Mesenchymal stem cell (in vitro differentiated cells and primary cell): ENCODE measurements around the gene SHF.

Experiments
- DNase-seq: peaks from one replicate; pipeline ENCODE4 v3.0.0-alpha.2; 2013
- H2AFZ ChIP-seq: one replicate; pipeline ENCODE4 v1.6.1; 2013; ENCODE audit warnings: low read depth, mild to moderate bottlenecking, control low read depth, inconsistent platforms, low read length, moderate library complexity
- H2AK5ac ChIP-seq: 2 replicates; pipeline ENCODE4 v1.6.1; 2013; ENCODE audit warnings: low read length, moderate library complexity, mild to moderate bottlenecking, inconsistent platforms; ENCODE audit not compliant: severe bottlenecking
- H2BK120ac ChIP-seq: one replicate; pipeline ENCODE4 v1.6.1; 2013; ENCODE audit warnings: low read depth, mild to moderate bottlenecking, inconsistent platforms, low read length, moderate library complexity
- H2BK12ac ChIP-seq, 2 experiments: one replicate each; pipeline ENCODE4 v1.6.1; 2013; ENCODE audit warnings: inconsistent platforms in 2 of 2, low read length in 2 of 2, mild to moderate bottlenecking in 2 of 2, moderate library complexity in 2 of 2, control low read depth in 1 of 2
- H2BK15ac ChIP-seq: one replicate; pipeline ENCODE4 v1.6.1; 2013; ENCODE audit warnings: mild to moderate bottlenecking, low read depth, inconsistent platforms; ENCODE audit not compliant: poor library complexity, severe bottlenecking
- H2BK5ac ChIP-seq: 2 replicates; pipeline ENCODE4 v1.6.1; 2013; ENCODE audit warnings: low read depth, mild to moderate bottlenecking, low read length, control low read depth, inconsistent platforms; ENCODE audit not compliant: poor library complexity, severe bottlenecking
- H3K14ac ChIP-seq, 2 experiments: one replicate each; pipeline ENCODE4 v1.6.1; 2013; ENCODE audit warnings: inconsistent platforms in 2 of 2, low read length in 2 of 2, control low read depth in 1 of 2, mild to moderate bottlenecking in 1 of 2, moderate library complexity in 1 of 2
- H3K18ac ChIP-seq, 2 experiments: one replicate each; pipeline ENCODE4 v1.6.1; 2013; ENCODE audit warnings: inconsistent platforms in 2 of 2, low read length in 2 of 2, control low read depth in 1 of 2, low read depth in 1 of 2, mild to moderate bottlenecking in 1 of 2
- H3K23ac ChIP-seq, 2 experiments: one replicate each; pipeline ENCODE4 v1.6.1; 2013; ENCODE audit warnings: inconsistent platforms in 2 of 2, low read length in 2 of 2, mild to moderate bottlenecking in 2 of 2, moderate library complexity in 2 of 2, control low read depth in 1 of 2
- H3K27ac ChIP-seq: 2 replicates; pipeline ENCODE4 v1.5.1; 2013; ENCODE audit warnings: mild to moderate bottlenecking, moderate library complexity, low read length, control low read depth, inconsistent platforms; ENCODE audit not compliant: poor library complexity, severe bottlenecking
- H3K27me3 ChIP-seq, 2 experiments: 2 replicates each; pipeline versions ENCODE4 v1.6.1 to v1.7.0; 2013; ENCODE audit warnings: low read length in 2 of 2, mild to moderate bottlenecking in 2 of 2, moderate library complexity in 2 of 2, control low read depth in 1 of 2, inconsistent platforms in 1 of 2; ENCODE audit not compliant: control insufficient read depth in 1 of 2, insufficient read depth in 1 of 2
- H3K36me3 ChIP-seq, 2 experiments: 2 replicates each; pipeline versions ENCODE4 v1.6.1 to v1.7.0; 2013; ENCODE audit warnings: low read length in 2 of 2, control low read depth in 1 of 2, inconsistent platforms in 1 of 2, low read depth in 1 of 2, mild to moderate bottlenecking in 1 of 2; ENCODE audit not compliant: insufficient read depth in 2 of 2, control insufficient read depth in 1 of 2
- H3K4ac ChIP-seq, 2 experiments: one replicate each; pipeline ENCODE4 v1.6.1; 2013; ENCODE audit warnings: inconsistent platforms in 2 of 2, low read length in 2 of 2, mild to moderate bottlenecking in 2 of 2, moderate library complexity in 2 of 2, control low read depth in 1 of 2, low read depth in 1 of 2
- H3K4me1 ChIP-seq: 2 replicates; pipeline ENCODE4 v1.6.1; 2013; ENCODE audit warnings: low read depth, low read length, control low read depth; ENCODE audit not compliant: control insufficient read depth, insufficient read depth
- H3K4me2 ChIP-seq: 2 replicates; pipeline ENCODE4 v1.6.1; 2013; ENCODE audit warnings: low read length, mild to moderate bottlenecking, inconsistent platforms; ENCODE audit not compliant: poor library complexity, severe bottlenecking
- H3K4me3 ChIP-seq, 2 experiments: 2 replicates each; pipeline versions ENCODE4 v1.5.1 to v1.7.0; 2013; ENCODE audit warnings: low read length in 2 of 2, mild to moderate bottlenecking in 2 of 2, control low read depth in 1 of 2, low read depth in 1 of 2; ENCODE audit not compliant: insufficient read depth in 1 of 2
- H3K79me1 ChIP-seq: replicated peaks from 2 replicates; pipeline ENCODE4 v1.6.1; 2013; ENCODE audit warnings: mild to moderate bottlenecking, control low read depth, low read length, inconsistent platforms; ENCODE audit not compliant: poor library complexity, severe bottlenecking
- H3K9ac ChIP-seq: 2 replicates; pipeline ENCODE4 v1.7.0; 2013; ENCODE audit warnings: mild to moderate bottlenecking, low read length, moderate library complexity
- H3K9me3 ChIP-seq: 2 replicates; pipeline ENCODE4 v1.7.0; 2013; ENCODE audit warnings: mild to moderate bottlenecking, low read length; ENCODE audit not compliant: control insufficient read depth
- H4K8ac ChIP-seq: one replicate; pipeline ENCODE4 v1.6.1; 2013; ENCODE audit warnings: inconsistent platforms, mild to moderate bottlenecking, low read length, moderate library complexity
- H4K91ac ChIP-seq: one replicate; pipeline ENCODE4 v1.6.1; 2013; ENCODE audit warnings: mild to moderate bottlenecking, low read length, inconsistent platforms
- WGBS: methylation state at CpG from one replicate; pipeline ENCODE4 v1.1.7; 2013; ENCODE audit warnings: mixed read lengths; 5-methylcytosine and 5-hydroxymethylcytosine counted together

SHF gene

DNA sequence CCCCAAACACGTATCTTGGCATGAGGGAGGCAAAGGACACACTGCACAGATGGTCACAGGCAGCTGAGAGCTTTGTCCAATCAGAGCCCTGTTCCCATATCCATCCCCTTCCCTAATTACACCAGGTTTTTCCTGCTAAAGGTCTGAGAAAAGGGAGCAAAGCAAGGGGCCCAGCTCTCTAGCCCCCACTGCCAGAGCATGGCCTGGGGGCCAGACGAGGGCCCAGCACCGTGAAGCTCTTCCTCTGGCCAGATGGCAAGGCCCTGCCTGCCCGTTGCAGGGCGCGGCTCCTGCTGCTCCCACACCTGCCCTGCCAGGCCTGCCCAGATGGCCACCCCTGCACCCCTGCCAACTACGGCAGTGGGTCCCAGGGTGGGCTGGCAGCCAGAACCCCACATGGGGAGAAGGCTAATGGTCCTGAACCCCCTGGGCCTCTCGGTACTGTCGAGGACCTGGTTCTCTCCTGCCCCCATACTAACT lies 3.2 kb downstream of the SHF start:
- Histone ChIP-seq H3K27ac (no peak overlapping the region), H2AFZ (no peak overlapping the region), H3K18ac (no peak overlapping the region), H3K23ac (no peak overlapping the region), H3K9me3 (no peaks in the 10 kb centered on the region), H3K4me3 (no peak overlapping the region), H3K79me1 (peaks cover 21% of the 10 kb centered on the region), H4K8ac (no peak overlapping the region), H2BK120ac (no peak overlapping the region), H2BK15ac (no peak overlapping the region), H3K4me2 (no peak overlapping the region), H3K14ac (no peak overlapping the region), H4K91ac (no peak overlapping the region), H2BK12ac (no peak overlapping the region), H2AK5ac (peak overlapping the region; percentile 14), H3K9ac (no peak overlapping the region), H3K36me3 (peaks cover 0 to 3% of the 10 kb centered on the region in 2 experiments), H3K4me1 (peaks cover 43% of the 10 kb centered on the region), H2BK5ac (no peak overlapping the region), H3K4ac (no peak overlapping the region), H3K27me3 (peaks cover 1 to 10% of the 10 kb centered on the region in 2 experiments)
- DNase-seq, result no peak
- 93% methylated on average over 9 of the region's 9 CpGs for WGBS

- peaks cover 45% of the 10 kb centered on the region for H3K4me1 ChIP-seq
- H2AFZ ChIP-seq, result no peak overlapping the region
- no peak overlapping the region for H3K23ac ChIP-seq
- H2BK15ac ChIP-seq, result no peak overlapping the region
- H2AK5ac ChIP-seq, result peak overlapping the region; percentile 62
- no peak overlapping the region for H3K18ac ChIP-seq
- H2BK12ac ChIP-seq, result no peak overlapping the region
- 93% methylated on average over 2 of the region's 2 CpGs for WGBS
- H3K14ac ChIP-seq, result no peak overlapping the region
- no peaks in the 10 kb centered on the region for H3K9me3 ChIP-seq
- no peak overlapping the region for H3K4ac ChIP-seq
- H3K4me3 ChIP-seq, result no peak overlapping the region
- H3K27me3 ChIP-seq, result peaks cover 0 to 4% of the 10 kb centered on the region in 2 experiments
- DNase-seq, result no peak
- no peak overlapping the region for H2BK5ac ChIP-seq
- no peak overlapping the region for H4K91ac ChIP-seq
- peaks cover 23% of the 10 kb centered on the region for H3K79me1 ChIP-seq
- peaks cover 0 to 3% of the 10 kb centered on the region in 2 experiments for H3K36me3 ChIP-seq
- no peak overlapping the region for H4K8ac ChIP-seq
- H3K4me2 ChIP-seq, result no peak overlapping the region
- no peak overlapping the region for H3K9ac ChIP-seq
- no peak overlapping the region for H2BK120ac ChIP-seq
- H3K27ac ChIP-seq, result no peak overlapping the region
Observed at GRCh38 chr15:45183511-45183910, 4.3 kb downstream of the SHF start.

DNA sequence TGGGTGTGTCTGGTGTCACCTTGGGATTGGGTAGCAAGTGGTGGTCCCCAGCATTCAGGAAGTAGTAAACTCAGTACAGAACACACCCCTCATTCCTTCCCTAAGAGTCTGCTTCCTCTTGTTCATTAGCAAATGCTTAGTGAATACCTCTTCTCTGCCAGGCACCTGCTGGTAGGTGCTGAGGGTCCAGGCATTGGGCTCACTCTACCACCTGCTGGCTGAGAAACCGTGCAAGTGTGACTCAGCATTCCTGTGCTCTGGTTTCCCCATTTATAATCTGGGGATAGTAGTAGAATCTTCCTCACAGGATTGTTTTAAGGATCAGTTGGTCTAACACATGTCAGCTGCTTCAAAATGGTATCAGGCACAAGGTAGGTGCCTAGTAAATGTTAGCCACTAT lies 4.8 kb downstream of the SHF start:
- Histone ChIP-seq H2AK5ac (no peak overlapping the region), H4K8ac (no peak overlapping the region), H3K14ac (no peak overlapping the region), H3K18ac (no peak overlapping the region), H3K27ac (no peak overlapping the region), H3K9ac (no peak overlapping the region), H3K4me3 (no peak overlapping the region), H3K27me3 (no peaks in the 10 kb centered on the region), H2BK12ac (no peak overlapping the region), H3K79me1 (peaks cover 23% of the 10 kb centered on the region), H3K4me2 (no peak overlapping the region), H2AFZ (no peak overlapping the region), H3K36me3 (peaks cover 0 to 5% of the 10 kb centered on the region in 2 experiments), H2BK15ac (no peak overlapping the region), H3K9me3 (no peaks in the 10 kb centered on the region), H3K23ac (no peak overlapping the region), H3K4me1 (peaks cover 40% of the 10 kb centered on the region), H2BK5ac (no peak overlapping the region), H4K91ac (no peak overlapping the region), H3K4ac (no peak overlapping the region), H2BK120ac (no peak overlapping the region)
- DNase-seq, result no peak
- 4% methylated on average over 1 of the region's 1 CpG for WGBS

DNA sequence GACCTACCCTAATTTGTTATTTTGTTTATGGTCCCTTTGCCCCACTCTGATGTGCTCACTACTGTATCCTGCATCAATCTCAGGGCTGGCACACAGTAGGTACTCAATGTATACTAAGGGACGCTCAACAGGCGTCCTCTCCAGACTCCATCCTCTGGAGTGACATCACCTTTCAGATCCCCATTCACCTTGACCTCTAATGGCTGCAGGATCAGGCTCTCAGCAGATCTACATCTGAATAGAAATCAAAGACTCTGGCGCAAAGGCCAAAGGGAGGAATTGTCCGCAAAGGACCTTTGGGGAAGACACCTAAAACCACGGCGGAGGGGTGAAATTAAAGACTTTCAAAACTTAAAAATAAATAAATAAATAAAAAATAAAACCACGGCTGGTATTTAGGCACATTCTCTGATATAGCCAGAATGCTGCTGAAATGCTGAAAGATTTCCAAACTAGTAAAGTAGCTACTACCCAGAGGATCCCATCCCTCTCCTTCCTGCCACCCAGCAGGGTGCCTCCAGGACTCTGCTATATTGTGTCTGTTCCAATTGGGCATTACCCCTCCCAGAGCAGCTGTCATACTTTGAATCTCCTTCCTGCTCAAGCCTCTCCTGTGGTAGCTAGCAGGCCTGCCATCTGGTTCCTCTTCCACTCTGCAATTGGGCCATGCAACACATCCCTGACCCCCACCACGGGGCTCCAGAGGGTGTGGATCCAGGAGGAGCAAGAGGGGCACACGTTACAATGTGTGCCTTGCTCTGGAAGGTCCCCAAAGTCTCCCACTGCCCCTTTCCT lies 6.1 kb downstream of the SHF start:
- H4K91ac ChIP-seq, result no peak overlapping the region
- no peak overlapping the region for H3K4ac ChIP-seq

More for the DNA sequence above, 6.1 kb downstream of the SHF start:
- Histone ChIP-seq H3K36me3 (peaks cover 0 to 6% of the 10 kb centered on the region in 2 experiments), H3K27ac (no peak overlapping the region), H2AK5ac (peak overlapping the region; percentile 16), H2BK12ac (no peak overlapping the region), H3K18ac (no peak overlapping the region), H3K23ac (no peak overlapping the region), H3K4me1 (peaks cover 33% of the 10 kb centered on the region), H3K4me3 (no peak overlapping the region), H2BK15ac (no peak overlapping the region), H2BK120ac (no peak overlapping the region), H3K9me3 (no peaks in the 10 kb centered on the region), H3K4me2 (no peak overlapping the region), H3K9ac (no peak overlapping the region), H2BK5ac (no peak overlapping the region), H3K14ac (no peak overlapping the region), H4K8ac (no peak overlapping the region), H3K27me3 (no peaks in the 10 kb centered on the region), H2AFZ (no peak overlapping the region), H3K79me1 (peaks cover 23% of the 10 kb centered on the region)
- DNase-seq, result no peak
- 72% methylated on average over 6 of the region's 9 CpGs for WGBS
